Left lung (tissue), 10 donors: ENCODE data around the gene GSC2. TPM values are rescaled to one million over a fixed set of nuclear protein-coding genes. Genes with fewer than 3 reads are reported as not detected.

Experiments used
- ATAC-seq: fragments of 200-7000 bp; cut with Tn5 transposase; one replicate; pipeline ENCODE4 v1.9.1; 2020; ENCODE audit warnings: moderate library complexity
- DNase-seq, 4 donors: peaks; one replicate each; pipeline ENCODE4 v3.0.0-alpha.2; 2013 to 2020
- H3K27ac ChIP-seq, 2 donors: fragments of 200-600 bp; sonication (generic) in 1 of 2; one replicate each; pipeline versions ENCODE4 v1.5.0 to v1.8.0; 2020 to 2021
- H3K27me3 ChIP-seq, 2 donors: fragments of 200-600 bp; sonication (generic) in 1 of 2; one replicate each; pipeline versions ENCODE4 v1.5.0 to v1.8.0; 2020 to 2021
- H3K36me3 ChIP-seq, 2 donors: fragments of 200-600 bp; sonication (generic) in 1 of 2; one replicate each; pipeline versions ENCODE4 v1.5.0 to v1.8.0; 2020 to 2021
- H3K4me1 ChIP-seq, 2 donors: fragments of 200-600 bp; one replicate each; pipeline ENCODE4 v1.8.0; 2021
- H3K4me3 ChIP-seq, 2 donors: fragments of 200-600 bp; sonication (generic) in 1 of 2; one replicate each; pipeline versions ENCODE4 v1.5.0 to v1.8.0; 2020 to 2021; ENCODE audit warnings: mild to moderate bottlenecking in 1 of 2
- H3K9me3 ChIP-seq, 2 donors: fragments of 200-600 bp; sonication (generic) in 1 of 2; one replicate each; pipeline versions ENCODE4 v1.5.0 to v1.8.0; 2020 to 2021
- CTCF ChIP-seq, 2 donors: fragments of 200-600 bp; sonication (generic) in 1 of 2; IDR thresholded peaks; one replicate each; pipeline versions ENCODE4 v1.5.0 to v1.8.0; 2021; ENCODE audit warnings: antibody characterized with exemption in 2 of 2
- intact Hi-C, 2 donors: fragments of 100-400 bp; cut with DNase I; formaldehyde crosslinking; loops; one replicate each; pipeline versions ENCODE4 v1.11.2 to v1.14.2; 2022
- polyA plus RNA-seq, 6 donors: library from polyadenylated mRNA; unstranded; fragments of 120-200 nt; gene quantifications; one replicate each; pipeline ENCODE4 v1.2.1, GENCODE V29; 2013; ENCODE audit not compliant: insufficient read length in 6 of 6
- total RNA-seq, 2 donors: library from RNA; stranded (reverse); fragmentation: NEBNext Ultra II Directional; extraction: Animal tissue kit (Norgen Biotek cat#: 25700); gene quantifications; one replicate each; pipeline ENCODE4 v1.2.1, GENCODE V29; 2021
- donor health status: DM: no; HTN: yes; CAD: no.
- donor health status: DM: no; HTN: no; CAD: no.

The GSC2 gene
- total and polyA plus RNA-seq, 8 donors: not detected

GRCh38 chr22:19151329-19152191 lies 1.5 kb upstream of the GSC2 start:
- Histone ChIP-seq H3K36me3 (no peaks in the 10 kb centered on the region), H3K27ac (no peak overlapping the region), H3K9me3 (no peaks in the 10 kb centered on the region), H3K4me1 (peaks cover 3 to 12% of the 10 kb centered on the region in 2 donors), H3K4me3 (no peak overlapping the region), H3K27me3 (peaks cover 43 to 95% of the 10 kb centered on the region in 2 donors)
- TF ChIP-seq CTCF (IDR thresholded peaks at IDR 0.05): no peak
- DNase-seq (no peak), ATAC-seq (no peak)
- intact Hi-C loops: no loop called here

- Histone ChIP-seq H3K4me3 (no peak overlapping the region), H3K9me3 (no peaks in the 10 kb centered on the region), H3K4me1 (peaks cover 3 to 12% of the 10 kb centered on the region in 2 donors), H3K27me3 (peaks cover 43 to 86% of the 10 kb centered on the region in 2 donors), H3K27ac (no peak overlapping the region), H3K36me3 (no peaks in the 10 kb centered on the region)
- no peak for TF ChIP-seq CTCF (IDR thresholded peaks at IDR 0.05)
- ATAC-seq: no peak
- intact Hi-C loops: no loop called here
- peak in 1 of 4 donors; percentile 60 for DNase-seq
These were observed 613 bp upstream of the GSC2 start for GRCh38 chr22:19150482-19151328.

DNA sequence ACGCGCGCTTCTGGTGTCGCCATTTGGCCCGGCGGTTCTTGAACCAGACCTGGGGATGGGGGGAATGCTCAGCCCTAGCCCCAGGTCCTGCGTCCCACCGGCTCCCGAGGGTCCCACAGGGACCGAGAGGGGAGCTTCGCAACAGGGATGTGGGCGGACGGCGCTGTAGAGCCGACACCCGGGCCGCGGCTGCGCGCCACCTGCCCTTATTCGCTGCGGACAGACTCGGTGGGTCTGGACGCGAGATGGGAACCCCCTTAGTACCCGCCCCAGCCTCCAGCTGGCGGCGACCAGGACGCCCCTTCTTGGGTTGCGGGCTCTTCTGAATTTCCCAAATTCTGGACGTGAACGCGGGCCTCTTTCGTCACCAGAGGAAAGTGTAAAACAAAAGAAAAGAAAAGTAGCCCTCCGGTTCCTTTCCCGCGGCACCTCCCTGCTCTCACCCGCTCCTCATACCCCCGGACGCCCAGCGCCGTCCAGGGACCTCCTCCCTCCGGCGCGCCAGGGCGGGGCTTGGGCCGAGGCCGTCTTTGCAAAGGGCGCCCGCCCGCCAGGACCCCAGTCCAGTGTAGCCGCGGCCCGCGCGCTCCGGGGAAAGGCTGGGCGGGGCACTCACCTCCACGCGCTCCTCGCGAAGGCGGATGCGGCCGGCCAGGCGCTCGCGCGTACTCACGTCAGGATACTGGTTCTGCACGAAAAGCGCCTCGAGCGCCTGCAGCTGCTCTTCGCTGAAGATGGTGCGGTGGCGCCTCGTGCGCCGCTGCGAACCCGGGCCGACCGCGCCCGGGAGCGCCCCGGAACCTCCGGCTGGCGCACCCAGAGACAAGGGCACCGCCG lies 827 bp downstream of the GSC2 start:
- Histone ChIP-seq H3K27ac (no peak overlapping the region), H3K36me3 (no peaks in the 10 kb centered on the region), H3K9me3 (no peaks in the 10 kb centered on the region), H3K4me1 (peaks cover 3 to 16% of the 10 kb centered on the region in 2 donors), H3K27me3 (peaks cover 43 to 74% of the 10 kb centered on the region in 2 donors), H3K4me3 (peak overlapping the region in 1 of 2 donors; percentile 29)
- TF ChIP-seq CTCF (IDR thresholded peaks at IDR 0.05): no peak
- intact Hi-C loops: no loop called here
- ATAC-seq (no peak), DNase-seq (peak in 2 of 4 donors; percentile 16 to 80)

DNA sequence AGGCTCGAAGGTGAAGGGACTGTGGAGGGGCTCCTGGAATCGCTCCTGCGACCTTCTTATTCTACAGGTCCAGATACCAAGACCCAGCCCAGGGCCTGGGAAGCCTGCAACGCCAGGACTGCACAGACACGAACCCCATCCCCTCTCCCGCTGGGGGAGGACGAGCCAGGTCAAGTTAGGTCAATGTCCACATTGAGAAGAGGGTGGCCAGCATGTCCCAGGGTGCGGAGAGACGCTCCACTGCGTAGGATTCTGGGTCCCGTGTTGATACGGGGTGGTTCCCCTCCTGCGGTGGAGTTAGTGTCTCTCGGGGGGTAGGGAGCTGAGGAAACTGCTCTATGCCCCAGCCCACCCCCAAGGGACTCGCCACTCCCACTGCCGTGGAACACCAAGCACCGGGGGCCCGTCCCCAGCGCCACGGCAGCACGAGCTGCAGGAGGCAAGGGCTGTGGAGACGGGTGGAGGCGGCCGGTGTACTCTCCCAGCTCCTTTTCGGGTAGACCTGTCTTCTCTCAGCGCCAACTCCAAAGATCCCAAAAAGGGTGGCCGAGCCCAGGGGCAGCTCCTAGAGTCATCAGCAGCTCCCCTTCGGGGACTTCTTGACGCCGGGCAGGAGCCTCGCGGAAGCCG lies 1.6 kb downstream of the GSC2 start:
- DNase-seq (peak in 1 of 4 donors; percentile 80), ATAC-seq (no peak)
- Histone ChIP-seq H3K27me3 (peaks cover 43 to 66% of the 10 kb centered on the region in 2 donors), H3K36me3 (no peaks in the 10 kb centered on the region), H3K9me3 (no peaks in the 10 kb centered on the region), H3K4me1 (peaks cover 7 to 21% of the 10 kb centered on the region in 2 donors), H3K27ac (no peak overlapping the region), H3K4me3 (no peak overlapping the region)
- TF ChIP-seq CTCF (IDR thresholded peaks at IDR 0.05): no peak
- intact Hi-C loops: no loop called here
